GM21360 (cell line): ENCODE data around the gene RHOB.

ENCODE experiments used
- ATAC-seq: cut with Tn5 transposase; IDR thresholded peaks from one replicate; pipeline ENCODE4 v1.9.1; 2021; ENCODE audit warnings: mild to moderate bottlenecking, moderate library complexity; ENCODE audit not compliant: unreplicated experiment

RHOB gene

DNA sequence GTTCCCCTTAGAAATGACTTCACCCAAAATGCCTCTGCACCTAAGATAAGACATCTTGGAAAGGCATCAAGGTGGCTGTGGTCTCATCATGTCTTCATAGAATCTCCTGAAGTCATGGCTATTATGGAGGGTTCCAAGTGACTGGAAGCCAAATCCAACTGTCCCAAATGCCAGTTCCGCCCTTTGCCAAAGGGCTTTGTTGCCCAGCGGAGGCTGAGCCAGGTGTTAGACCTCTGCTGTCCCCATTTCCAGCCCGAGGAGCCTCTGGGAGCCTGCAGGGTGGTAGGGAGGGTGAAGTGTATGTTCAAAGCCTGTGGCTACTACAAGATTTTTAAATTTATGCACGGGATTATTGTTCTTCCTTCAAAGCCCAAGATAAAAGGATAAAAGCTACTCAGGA lies 25.7 kb downstream of the RHOB start:
- no peak for ATAC-seq

DNA sequence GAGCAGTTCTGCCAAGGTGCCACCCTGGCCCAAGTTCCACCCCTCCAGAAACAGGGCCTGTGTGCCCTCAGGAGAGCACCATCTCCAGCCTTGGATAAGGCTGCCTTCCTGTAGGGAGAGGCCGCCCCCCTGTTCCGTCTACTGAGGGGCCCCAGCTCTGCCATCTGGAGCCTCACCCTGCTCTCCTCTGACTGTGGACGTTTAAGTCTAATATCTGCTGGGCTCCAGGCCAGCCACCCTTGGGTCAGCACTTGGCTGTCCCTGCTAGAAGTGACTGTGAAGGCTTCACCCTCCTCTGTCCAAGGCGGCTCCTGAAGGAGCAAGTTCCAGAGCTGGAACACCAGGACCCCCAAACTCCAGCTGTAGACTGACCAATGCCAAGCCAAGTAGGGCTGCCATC lies 26.3 kb downstream of the RHOB start:
- no peak for ATAC-seq

DNA sequence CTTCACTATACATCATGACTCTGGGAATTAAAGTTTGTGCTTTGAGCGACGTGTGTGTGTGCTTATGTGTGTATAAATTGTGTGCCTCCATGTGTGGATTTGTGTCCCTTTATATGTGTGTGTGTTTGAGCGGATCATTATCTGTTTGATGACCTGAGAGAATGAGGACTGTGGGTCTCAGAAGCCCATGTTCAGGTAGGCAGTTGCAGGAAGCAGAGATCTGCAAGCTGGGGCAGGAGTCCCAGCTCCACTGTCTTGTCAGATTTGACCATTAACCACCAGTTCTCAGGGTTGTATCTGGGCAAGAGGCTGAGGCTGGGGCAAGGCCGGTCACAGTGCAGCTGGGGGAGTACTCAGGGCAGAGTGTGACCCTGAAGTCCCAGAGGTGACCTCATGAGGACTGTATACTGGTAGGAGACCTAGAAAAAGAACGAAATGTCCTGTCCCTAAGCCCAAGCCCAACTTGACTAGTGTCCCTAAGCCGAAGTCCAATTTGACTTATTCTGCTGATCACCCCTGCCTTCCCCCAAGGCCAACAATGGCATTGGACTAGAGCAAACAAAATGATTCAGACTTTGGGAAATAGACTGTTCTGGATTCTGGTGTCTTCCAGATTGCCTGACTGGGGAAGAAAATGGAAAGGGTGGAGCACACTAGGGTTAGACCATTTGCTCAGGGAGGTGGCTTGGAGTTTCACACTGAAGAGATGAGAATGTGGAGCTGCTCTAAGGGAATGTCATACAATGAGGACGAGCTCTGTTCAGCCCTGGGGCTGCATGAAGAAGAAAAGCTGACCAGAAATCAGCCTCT lies 28.1 kb downstream of the RHOB start:
- no peak for ATAC-seq

DNA sequence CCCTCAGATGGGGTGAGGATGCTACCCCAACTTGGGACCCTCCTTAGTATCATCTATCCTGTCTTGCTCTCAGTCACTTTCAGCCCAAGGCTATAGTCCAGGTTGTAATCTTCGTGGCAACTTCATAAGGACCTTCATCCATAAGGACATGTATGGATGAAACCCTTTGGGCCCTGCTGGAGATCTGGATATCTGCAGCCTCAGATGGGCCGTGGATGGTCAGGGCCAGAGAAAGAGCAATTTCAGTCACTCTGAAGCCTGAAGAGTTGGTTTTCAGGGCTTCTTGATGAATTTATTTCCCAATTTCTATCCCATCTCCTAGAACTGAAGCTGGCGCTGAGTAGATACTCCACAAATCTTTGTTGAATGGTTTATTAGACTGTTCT lies 28.7 kb downstream of the RHOB start:
- no peak for ATAC-seq

DNA sequence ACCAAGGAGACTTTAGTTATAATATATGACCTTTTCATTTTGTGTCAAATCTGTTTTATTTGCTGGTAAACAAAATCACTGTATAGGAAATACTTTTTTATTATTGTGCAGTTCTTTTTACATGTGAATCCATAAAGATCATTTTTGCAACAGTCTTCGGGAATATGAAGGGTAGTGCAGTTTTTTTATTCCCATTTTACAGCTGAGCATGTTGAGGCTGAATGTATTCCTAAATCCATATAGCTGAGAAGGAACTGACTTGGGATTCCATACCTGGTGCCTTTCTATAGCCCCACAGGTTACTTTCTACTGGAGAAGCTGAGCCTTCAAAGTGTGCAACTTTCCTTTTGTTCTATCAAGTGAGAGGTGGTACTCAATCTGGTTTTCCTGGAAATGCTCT lies 29.6 kb downstream of the RHOB start:
- ATAC-seq: no peak

DNA sequence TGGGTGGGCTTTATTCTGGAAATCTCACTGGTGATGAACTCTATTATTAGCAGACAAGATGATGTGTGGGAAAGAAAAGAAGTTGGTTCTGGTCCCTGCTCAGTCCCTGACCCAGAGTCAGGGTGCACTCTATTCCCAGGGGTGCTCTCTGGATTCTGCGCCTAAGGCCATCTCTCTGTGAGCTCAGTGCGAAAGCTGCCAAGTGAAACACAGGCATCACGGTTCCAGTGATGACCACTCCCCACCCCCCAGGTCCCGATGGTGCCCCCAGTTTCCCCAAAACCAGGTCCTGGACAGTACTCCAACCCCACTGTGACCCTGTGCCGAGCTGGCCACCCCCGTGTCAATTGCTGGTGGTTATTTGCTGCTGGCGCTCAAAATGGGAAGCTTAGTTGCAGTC lies 30.1 kb downstream of the RHOB start:
- ATAC-seq: no peak

DNA sequence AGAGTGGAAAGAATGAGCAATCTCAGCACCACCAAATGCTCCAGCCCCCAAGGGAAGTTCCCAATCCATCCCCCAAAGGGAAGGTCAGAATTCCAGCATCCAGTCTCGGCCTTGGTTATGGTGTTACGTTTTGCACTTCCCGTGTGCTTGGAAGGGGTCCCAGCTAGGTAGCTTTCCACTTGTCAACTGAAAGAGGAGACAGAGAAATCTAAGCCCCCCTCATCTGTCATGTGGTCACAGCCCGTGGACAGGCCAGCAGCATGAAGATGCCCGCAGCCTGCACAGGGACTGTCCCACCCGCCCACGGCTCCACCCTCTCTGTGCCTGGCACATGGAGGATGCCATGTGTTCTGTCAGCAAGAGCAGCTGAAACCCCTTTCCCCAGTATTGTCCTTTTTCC lies 32.1 kb downstream of the RHOB start:
- ATAC-seq: no peak

DNA sequence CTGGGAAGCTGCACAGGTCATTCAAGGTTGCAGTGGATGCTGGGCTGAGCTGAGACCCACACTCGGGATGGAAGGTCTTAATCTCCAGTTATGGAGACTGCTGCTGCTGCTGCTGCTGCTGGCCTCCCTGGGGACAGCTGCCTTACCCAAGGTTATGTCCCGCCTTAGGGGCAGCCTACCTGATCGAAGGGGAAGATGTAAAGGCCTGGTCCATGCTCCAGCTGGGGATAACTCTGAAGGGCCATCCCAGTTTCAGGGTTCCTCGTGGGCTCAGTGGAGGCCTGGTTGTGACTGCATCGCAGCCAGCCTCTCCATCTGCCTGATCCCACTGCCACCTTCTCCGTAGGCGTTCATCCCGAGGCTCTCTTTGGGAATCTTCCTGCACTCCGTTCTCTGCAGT lies 33.0 kb downstream of the RHOB start:
- ATAC-seq: no peak

DNA sequence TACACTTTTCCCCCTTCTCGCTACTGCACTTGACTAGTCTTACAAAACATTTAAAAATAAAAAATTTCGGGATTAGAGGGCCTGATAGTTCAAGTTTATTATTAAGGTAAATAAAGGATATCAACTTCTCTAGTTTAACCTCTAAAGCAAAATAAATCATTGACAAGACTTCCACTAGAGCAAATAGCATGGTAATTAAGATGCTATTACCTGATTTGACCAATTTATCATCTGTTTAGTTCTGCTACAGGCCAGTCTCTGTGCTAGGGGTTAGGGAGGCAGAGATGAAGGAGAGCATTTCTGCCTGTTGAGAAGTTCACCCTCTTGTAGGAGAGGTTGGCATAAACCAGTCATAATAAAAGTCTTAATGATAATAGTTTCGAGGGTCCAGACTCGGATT lies 34.0 kb downstream of the RHOB start:
- no peak for ATAC-seq

DNA sequence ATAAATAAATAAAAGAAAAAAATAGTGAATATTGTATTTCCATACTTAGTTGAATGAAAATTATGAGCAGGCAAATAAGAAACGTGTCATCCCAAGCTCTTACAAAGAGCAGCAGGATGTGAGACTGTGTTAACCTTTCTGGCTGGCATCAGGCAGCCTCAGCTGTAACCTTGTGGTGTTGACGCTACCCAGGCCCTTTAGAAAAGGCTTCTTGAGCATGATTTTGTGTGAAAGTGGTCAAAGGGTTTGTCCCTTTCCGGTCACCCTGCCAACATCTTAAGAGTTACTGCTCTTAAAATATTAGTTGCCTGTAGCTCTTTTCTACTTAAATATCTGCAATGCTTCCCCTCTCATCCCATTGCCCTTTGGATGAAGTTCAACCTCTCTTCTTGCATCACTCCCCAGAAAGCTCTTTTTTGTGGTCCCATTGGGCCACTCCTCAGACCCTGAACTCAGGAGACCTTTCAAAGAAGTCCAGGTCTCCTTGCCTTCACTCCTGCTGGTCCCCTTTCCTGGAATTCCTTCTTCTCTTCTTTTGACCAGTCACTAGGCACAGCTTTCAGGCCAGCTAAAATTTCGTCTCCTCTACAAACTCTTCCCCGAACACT lies 35.0 kb downstream of the RHOB start:
- no peak for ATAC-seq

DNA sequence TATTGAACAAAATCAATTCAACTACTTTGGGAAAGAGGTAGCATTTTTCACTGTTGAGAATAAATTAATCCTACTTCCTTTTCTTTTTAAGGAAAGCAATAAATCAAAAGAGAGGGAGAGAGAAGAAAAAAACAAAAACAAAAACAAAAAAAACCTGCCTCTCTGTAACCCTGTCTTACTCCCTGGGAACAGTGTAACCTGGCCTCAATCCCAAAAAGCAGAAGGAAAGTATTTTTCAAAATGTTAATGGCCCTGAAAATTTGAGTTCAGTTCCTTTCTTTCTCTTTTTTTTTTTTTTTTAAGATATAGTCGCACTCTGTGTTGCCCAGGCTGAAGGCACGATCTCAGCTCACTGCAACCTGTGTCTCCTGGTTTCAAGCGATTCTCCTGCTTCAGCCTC lies 35.9 kb downstream of the RHOB start:
- ATAC-seq: no peak

DNA sequence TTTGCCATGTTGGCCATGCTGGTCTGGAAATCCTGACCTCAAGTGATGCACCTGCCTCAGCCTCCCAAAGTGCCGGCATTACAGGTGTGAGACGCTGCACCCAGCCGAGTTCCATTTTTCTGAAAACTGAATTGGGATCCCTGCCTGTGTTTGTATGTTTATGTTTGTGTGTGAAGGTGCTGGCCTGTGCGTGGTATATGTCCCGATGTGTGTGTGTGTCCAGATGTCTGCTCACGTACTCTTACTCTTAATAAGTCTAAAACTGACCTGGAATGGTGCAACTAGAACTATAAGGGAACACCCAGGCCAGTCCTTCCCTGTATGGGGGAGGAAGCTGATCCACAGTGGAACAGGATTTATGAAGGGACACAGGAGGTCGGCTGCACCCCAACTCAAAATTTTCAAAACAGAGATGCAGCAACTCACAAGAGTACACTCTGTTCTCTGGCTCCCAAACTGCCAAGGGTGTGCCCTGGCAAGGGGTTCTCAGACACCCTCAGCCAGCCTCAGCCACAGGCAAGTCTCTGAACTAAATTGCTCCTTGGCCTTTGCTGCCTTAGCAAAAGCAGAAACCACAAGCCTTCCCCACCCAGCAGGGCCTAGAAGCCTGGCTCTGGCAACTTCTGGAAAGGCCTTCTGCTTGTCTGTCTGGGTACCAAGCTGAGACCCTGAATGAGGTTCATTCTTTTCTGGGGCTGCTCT lies 36.5 kb downstream of the RHOB start:
- no peak for ATAC-seq

DNA sequence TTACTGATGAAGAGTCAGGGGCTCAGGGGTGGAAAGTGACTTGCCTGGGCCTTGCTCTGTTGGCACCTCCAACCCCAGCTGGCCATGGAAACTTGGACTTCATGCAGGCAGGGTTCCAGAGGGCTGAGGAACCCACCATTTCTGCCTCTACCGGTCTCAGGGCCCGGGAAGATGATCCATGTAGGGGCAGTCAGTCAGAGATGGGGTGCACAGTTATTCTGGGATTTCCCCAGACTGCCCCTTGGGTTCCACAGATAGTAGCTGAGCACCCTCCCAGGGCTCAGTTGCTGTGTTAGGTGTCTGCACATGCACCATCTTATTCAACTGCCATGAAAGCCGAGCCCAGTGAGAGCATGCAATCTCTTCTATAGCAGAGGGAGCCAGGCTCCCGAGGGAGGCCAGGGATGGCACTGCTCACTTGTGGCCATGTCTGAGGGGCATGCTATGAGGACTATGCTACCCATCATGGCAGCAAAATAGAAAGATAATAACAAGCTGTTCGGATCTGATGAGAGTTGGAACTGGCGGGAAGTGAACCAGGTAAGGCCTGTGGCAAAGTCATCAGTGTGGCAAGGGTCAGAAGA lies 37.3 kb downstream of the RHOB start:
- ATAC-seq: no peak

DNA sequence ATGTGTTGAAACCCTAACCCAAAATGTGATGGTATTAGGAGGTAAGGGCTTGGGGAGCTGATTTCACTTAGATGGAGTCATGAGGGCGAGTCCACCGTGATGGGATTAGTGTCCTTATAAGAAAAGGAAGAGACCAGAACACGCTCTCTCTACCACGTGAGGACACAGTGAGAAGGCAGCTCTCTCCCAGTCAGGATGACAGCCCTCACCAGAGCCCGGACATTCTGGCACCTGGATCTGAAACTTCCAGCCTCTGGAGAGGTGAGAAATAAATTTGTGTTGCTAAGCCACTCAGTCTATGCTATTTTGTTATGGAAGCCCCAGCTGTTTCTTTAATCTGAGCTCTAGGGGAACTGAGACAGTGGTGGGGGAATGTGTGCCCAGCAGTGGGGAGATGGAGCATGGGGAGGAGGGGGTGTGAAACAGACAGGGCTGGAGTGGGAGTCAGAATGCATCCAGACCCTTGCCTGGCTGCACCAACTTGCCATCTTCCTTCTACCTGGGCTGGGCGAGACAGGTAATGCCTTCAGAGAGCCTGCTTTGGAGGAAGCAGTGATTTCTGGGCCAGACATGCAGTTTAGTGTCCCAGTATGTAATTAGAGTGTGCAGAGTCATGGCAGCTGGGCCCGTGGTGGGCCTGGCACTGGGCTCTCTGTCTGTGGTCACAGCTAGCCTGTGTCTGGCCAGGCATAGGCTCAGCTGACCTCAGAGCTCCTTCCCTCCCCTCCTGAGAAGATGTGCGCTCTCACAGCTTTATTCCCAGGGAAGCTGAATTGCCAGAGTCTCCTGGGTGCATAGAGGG lies 38.1 kb downstream of the RHOB start:
- ATAC-seq: no peak

DNA sequence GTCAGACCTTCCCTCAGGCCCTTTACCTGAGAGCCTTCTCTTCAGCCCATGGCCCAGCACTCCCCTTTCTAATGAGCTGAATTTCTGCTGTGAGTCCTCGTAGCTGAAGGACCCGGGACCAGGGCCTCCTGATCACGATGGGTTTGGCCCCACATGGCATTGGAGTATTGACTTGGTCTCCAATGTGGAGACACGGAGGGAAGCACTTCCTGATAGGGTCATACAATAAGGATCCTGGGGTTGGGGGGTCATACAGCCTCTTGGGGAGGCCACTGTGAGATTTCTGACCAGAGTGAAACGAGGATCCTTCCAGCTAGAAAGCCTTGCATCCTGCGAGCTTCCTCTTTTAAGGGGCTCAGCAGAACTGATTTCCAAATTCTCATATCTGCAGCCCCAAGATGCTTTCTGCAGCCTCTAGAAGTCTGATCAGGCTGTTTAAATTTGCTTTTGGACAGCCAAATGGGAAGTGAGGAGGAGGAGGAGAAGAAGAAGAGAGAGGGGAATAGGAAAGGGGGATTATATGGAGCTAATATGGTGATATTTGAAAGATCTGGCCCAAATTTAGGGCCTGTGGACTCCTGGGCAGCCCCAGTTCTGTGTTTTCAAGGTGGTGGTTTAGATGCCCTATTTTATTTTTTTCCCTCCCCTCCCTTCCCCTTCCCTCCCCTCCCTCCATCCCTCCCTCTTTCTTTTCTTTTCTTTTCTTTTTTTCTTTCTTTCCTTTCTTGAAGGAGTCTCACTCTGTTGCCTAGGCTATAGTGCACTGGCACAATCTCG lies 38.9 kb downstream of the RHOB start:
- no peak for ATAC-seq

DNA sequence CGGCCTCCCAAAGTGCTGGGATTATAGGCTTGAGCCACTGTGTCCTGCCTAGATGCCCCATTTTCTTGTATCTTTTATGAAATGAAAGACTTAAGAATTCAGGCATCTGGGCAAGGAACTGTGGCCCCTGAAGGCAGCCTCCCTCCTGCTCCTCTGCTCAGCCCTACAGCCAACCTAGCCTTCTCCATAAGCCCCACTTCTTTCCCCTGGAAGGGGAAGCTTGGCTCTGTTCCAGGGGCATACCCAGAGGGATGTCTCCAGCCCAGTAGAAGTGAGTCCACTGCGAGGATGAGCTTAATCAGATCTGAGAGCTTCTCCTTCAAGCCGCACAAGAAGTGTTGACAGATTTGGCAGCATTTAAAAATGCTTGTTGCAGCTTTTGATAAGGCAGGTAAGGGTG lies 39.7 kb downstream of the RHOB start:
- ATAC-seq: no peak

DNA sequence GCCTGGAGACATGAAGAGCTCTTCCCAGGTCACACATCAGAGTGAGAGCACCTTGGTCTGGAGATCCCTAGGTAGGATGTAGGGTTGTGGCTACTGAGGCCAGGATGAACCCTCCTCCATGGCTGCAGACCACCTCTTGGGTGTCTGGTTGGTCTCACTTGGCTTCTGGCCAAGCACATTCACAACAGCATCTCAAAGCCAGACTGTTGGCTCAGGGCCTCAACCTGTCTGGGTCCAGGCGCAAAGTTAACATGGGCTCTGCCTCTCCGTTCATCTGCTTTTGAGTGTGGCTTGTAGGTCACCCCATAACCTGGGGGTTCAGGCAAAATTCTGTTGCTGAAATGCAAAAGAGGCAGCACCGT lies 40.1 kb downstream of the RHOB start:
- no peak for ATAC-seq

DNA sequence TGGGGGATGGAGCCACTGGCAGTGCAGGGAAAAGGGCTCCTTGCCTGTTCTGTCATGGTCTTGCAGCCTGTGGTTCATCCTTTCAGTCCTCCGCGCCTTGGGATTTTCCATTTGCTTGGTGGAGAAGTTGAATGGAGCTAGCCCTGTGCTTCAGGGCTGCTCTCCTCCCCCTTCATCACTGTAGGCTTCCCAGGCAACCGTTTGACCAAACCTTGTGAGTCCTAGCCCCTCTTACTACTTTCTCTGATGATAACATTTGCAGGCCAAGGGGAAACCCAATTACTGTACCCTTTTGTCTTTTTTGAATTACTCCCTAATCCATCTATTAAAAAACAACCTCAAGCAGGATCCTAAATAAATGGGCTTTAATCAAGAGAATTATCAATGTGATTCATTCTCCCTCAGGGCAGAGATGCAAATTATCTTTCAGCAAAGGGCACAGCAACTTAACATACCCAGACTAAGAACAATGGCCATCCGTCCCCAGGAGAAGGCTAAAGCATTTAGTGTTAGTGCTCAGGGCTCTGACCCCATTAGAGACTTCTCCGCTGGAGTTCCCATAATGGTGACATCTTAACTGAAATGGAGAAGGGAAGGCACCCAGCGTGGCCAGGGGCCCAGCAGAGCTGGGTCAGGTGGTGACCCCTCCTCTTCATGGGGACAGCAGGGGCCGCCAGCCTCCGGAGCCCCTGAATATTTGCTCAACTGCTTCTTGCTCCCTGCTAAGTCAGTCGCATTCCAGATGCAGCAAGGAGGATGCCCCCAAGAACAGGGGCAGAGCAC lies 40.7 kb downstream of the RHOB start:
- ATAC-seq: no peak

DNA sequence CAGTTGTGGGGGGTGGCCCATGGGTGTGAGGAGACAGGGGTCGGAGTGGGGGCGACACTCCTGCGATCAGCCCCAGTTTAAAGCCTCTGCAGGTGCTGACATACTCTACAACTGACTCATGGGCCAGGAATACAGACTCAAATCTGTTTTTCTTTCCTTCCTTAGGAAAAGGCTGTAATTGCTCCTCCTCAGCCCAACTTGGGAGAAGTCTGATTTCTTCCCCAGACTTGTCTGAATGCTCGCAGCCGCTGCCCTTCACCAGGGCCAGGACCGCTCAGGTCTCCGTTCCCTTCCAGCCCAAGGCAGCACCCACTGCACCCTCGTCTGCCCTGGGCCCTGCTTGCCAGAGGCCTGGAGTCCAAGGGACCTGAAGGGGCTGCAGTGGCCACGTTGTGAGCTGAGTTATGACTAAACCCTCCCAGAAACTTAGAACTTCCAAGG lies 41.3 kb downstream of the RHOB start:
- no peak for ATAC-seq

DNA sequence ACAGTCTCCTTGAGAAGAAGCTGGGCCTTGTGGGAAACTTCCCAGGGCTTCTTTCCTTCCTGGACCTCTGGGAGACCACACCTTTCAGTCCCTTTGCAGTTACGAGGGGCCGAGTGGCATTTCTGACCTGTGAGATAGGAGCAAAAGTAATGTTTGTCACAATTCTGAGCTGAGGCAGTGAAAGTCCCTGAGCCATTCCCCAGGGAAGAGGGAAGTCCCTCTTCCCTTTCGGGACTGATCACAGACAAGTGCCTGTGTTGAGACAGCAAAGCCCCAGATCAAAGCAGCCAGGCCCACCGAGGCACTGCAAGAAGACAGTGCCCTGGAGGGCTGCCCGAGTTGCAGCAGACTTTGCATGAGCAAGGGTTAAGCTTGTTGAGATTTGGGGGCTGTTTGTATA lies 41.9 kb downstream of the RHOB start:
- no peak for ATAC-seq
